COR-L47 (cell line): Measurements from ENCODE around the gene MRPS22.
"Not testable (repeated sequence)": the region's sequence is repeated elsewhere in the genome, so short reads cannot be mapped to it uniquely, and the experiment has no call there.

Experiments
- DNase-seq: peaks from one replicate; lab custom pipeline; 2025; lab: John Stamatoyannopoulos, UW

The MRPS22 gene

DNA sequence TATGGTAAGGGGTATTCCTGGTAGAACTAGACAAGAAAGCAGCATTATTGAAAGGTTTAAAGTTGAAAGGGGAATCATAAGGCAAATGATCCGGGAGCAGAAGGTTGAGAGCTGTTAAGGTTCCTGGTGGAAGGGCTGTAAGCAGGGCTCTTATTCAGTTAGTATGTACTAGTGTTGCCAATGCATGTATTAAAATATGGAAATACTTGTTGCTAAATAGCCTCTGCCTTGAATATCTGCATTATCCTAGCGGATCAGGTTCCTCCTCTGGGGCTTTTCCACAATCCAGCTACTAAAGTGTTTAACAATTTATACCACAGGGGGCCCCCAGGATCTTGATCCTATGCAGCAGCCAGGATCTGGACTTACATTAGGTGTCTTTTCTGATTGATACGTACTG, 52.9 kb downstream of the MRPS22 start:
- DNase-seq, result no peak

DNA sequence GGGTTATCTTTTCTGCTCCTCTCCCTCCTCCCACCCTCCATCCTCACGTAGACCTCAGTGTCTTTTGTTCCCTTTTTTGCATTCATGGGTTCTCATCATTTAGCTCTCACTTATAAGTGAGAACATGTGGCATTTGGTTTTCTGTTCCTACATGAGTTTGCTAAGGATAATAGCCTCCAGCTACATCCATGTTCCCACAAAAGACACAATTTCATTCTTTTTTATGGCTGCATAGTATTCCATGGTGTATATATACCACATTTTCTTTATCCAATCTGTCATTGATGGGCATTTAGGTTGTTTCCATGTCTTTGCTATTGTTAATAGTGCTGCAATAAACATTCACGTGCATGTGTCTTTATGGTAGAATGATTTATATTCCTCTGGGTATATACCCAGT, 57.3 kb downstream of the MRPS22 start:
- not testable (repeated sequence) for DNase-seq
